Activated B cell treated with CpG ODN at 0.5 μM for 24 hours (primary cell): ENCODE results near the gene ALK. TPM values are rescaled to one million over a fixed set of nuclear protein-coding genes. Genes with fewer than 3 reads are reported as not detected.

Experiments
- ATAC-seq: fragments of 200-7000 bp; cut with Tn5 transposase; one replicate; pipeline ENCODE4 v1.10.0; 2021; ENCODE audit warnings: low read depth, mild to moderate bottlenecking, moderate library complexity
- CTCF ChIA-PET: fragments of 350-600 bp; sonication (Branson Sonifier 250); formaldehyde crosslinking; loops from one replicate; lab custom pipeline; 2021; ENCODE audit warnings: antibody characterized with exemption; lab: Charles Lee
- POLR2A ChIA-PET: fragments of 350-600 bp; sonication (Branson Sonifier 250); formaldehyde crosslinking; loops from one replicate; lab custom pipeline; 2021; ENCODE audit warnings: antibody characterized with exemption; lab: Charles Lee
- DNase-seq: peaks from one replicate; pipeline ENCODE4 v3.0.0; 2022
- H3K27ac Mint-ChIP-seq: one replicate; pipeline ENCODE4 v1.8.0; 2020; ENCODE audit warnings: mixed read lengths
- H3K27me3 Mint-ChIP-seq: one replicate; pipeline ENCODE4 v1.8.0; 2021; ENCODE audit warnings: mixed read lengths
- H3K36me3 Mint-ChIP-seq: one replicate; pipeline ENCODE4 v1.8.0; 2021; ENCODE audit warnings: low read depth, mixed read lengths
- H3K4me1 Mint-ChIP-seq: one replicate; pipeline ENCODE4 v1.8.0; 2021; ENCODE audit warnings: mixed read lengths
- H3K4me3 Mint-ChIP-seq: one replicate; pipeline ENCODE4 v1.8.0; 2020; ENCODE audit warnings: mild to moderate bottlenecking, mixed read lengths
- H3K9me3 Mint-ChIP-seq: one replicate; pipeline ENCODE4 v1.8.0; 2020; ENCODE audit warnings: mixed read lengths
- CTCF ChIP-seq: fragments of 200-600 bp; IDR thresholded peaks from one replicate; pipeline ENCODE4 v1.8.0; 2022; ENCODE audit warnings: antibody characterized with exemption, mild to moderate bottlenecking
- intact Hi-C: fragments of 100-400 bp; cut with micrococcal nuclease; formaldehyde crosslinking; loops from one replicate; pipeline ENCODE4 v1.15.1; 2024
- total RNA-seq: library from RNA; stranded (reverse); gene quantifications from 2 replicates; pipeline ENCODE4 v1.2.3, GENCODE V29; 2022

Gene ALK
- total RNA-seq, 1 donor from 2014 or later = not detected

- no peak for ATAC-seq
- CTCF ChIA-PET = no interaction called here
Measured at GRCh38 chr2:29219374-29219773, 702.0 kb downstream of the ALK start.

GRCh38 chr2:29218550-29219125, 702.7 kb downstream of the ALK start:
- POLR2A ChIA-PET = no interaction called here
- Mint-ChIP-seq H3K27ac (no peak overlapping the region), H3K27me3 (no peaks in the 10 kb centered on the region), H3K9me3 (no peaks in the 10 kb centered on the region), H3K36me3 (no peaks in the 10 kb centered on the region), H3K4me1 (no peaks in the 10 kb centered on the region), H3K4me3 (no peak overlapping the region)
- intact Hi-C loops = no loop called here
- DNase-seq = no peak
- TF ChIP-seq CTCF = no peak
- no peak for ATAC-seq
- CTCF ChIA-PET = no interaction called here

More at GRCh38 chr2:29219374-29219773, 702.0 kb downstream of the ALK start:
- DNase-seq = no peak
- Mint-ChIP-seq H3K27me3 (no peaks in the 10 kb centered on the region), H3K36me3 (no peaks in the 10 kb centered on the region), H3K4me3 (no peak overlapping the region), H3K27ac (no peak overlapping the region), H3K4me1 (no peaks in the 10 kb centered on the region), H3K9me3 (no peaks in the 10 kb centered on the region)
- intact Hi-C loops = no loop called here
- no peak for TF ChIP-seq CTCF
- POLR2A ChIA-PET = no interaction called here

- no peak overlapping the region for H3K27ac Mint-ChIP-seq
- no peak overlapping the region for H3K4me3 Mint-ChIP-seq
- TF ChIP-seq CTCF = no peak
- ATAC-seq (no peak), DNase-seq (no peak)
- H3K9me3 Mint-ChIP-seq = no peaks in the 10 kb centered on the region
- ChIA-PET CTCF (no interaction called here), POLR2A (no interaction called here)
- H3K4me1 Mint-ChIP-seq = no peaks in the 10 kb centered on the region
- intact Hi-C loops = no loop called here
- no peaks in the 10 kb centered on the region for H3K27me3 Mint-ChIP-seq
- no peaks in the 10 kb centered on the region for H3K36me3 Mint-ChIP-seq
Measured at GRCh38 chr2:29218071-29218470, 703.3 kb downstream of the ALK start.

GRCh38 chr2:29216609-29216909, 704.8 kb downstream of the ALK start:
- H3K4me3 Mint-ChIP-seq = no peak overlapping the region
- H3K4me1 Mint-ChIP-seq = no peaks in the 10 kb centered on the region
- TF ChIP-seq CTCF = no peak
- H3K27me3 Mint-ChIP-seq = no peaks in the 10 kb centered on the region
- ATAC-seq (no peak), DNase-seq (no peak)
- intact Hi-C loops = no loop called here
- POLR2A ChIA-PET = no interaction called here
- H3K36me3 Mint-ChIP-seq = no peaks in the 10 kb centered on the region
- no peak overlapping the region for H3K27ac Mint-ChIP-seq
- CTCF ChIA-PET = no interaction called here
- H3K9me3 Mint-ChIP-seq = no peaks in the 10 kb centered on the region

- DNase-seq = no peak
- CTCF ChIA-PET = no interaction called here
- TF ChIP-seq CTCF = no peak
- intact Hi-C loops = no loop called here
- Mint-ChIP-seq H3K27me3 (no peaks in the 10 kb centered on the region), H3K36me3 (no peaks in the 10 kb centered on the region), H3K4me3 (no peak overlapping the region), H3K27ac (no peak overlapping the region), H3K9me3 (no peaks in the 10 kb centered on the region), H3K4me1 (no peaks in the 10 kb centered on the region)
- POLR2A ChIA-PET = no interaction called here
- ATAC-seq = no peak
Measured at GRCh38 chr2:29215739-29216608, 705.4 kb downstream of the ALK start.
